GM21526 (cell line): ENCODE data around the gene PEX19.

Source experiments
- ATAC-seq: cut with Tn5 transposase; IDR thresholded peaks from one replicate; pipeline ENCODE4 v1.9.1; 2021; ENCODE audit warnings: moderate library complexity; ENCODE audit not compliant: unreplicated experiment, low FRiP score

Gene PEX19

DNA sequence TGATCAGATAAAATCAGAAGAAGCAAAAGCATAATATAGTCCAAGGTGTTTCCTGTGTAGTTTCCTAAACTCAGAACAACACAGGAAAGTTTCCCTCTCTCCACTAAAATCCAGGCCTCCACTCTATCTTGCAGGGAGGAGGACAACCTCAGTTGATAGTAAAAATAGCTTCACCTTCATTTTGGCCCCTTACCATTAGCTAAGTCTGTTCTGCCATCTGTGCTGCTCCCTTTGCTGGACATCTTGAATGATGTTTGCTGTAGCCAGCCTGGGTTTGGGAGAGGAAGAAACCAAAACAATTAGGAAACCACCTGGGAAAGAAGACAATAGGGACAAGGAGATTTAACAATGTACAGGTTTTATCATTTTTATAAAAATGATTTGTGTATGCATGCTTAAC lies 41.2 kb downstream of the PEX19 start:
- ATAC-seq: no peak

DNA sequence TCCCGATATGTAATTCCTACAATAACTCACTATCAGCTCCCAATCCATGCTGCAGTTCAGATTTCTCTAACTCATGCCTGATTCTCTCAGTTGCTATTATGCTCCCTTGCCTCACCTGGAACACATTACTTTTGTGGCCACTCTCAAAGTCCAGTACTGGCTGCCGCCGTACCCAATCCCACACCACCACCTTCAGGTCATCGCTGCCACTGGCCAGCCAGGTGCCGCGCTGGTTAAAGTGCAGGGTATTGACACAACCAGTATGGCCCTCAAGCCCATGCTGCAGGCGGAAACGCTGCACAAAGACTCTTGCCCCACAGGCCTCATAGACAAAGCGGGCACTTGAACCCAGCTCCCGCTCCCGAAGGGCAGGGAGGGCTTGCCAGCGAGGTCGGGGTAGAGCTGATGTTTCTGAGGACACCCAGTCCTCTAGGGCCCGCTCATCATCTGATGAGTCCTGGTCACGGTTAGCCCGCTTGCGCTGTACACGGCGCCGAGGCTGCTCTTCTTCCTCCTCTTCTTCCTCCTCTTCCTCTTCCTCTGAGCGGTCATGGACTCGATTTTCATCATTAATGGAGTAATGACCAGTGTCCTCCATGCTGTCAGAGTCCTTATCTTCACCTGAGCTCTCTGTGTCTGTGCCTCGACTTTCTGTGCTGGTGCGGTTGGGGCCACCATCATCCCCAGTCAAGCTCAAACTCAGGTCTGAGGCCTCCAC lies 45.2 kb downstream of the PEX19 start:
- no peak for ATAC-seq

DNA sequence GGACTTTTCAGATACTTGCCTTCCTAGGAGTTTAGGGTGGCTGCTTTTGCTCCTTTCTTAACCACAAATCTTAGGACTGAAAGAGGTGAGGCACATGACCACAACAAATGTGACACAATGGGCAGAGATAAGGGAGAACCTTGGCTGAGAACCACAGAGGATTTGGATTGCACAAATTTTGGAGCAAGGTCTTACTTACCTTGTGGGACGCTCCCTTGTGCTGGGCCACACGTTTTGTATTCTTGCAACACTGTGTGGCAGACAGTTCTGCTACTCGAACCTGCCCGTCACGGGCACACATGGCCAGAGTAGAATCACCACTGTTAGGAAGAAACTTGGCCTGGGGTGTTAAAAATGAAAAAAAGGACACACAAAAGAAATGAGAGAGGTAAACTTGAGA lies 46.5 kb downstream of the PEX19 start:
- no peak for ATAC-seq

DNA sequence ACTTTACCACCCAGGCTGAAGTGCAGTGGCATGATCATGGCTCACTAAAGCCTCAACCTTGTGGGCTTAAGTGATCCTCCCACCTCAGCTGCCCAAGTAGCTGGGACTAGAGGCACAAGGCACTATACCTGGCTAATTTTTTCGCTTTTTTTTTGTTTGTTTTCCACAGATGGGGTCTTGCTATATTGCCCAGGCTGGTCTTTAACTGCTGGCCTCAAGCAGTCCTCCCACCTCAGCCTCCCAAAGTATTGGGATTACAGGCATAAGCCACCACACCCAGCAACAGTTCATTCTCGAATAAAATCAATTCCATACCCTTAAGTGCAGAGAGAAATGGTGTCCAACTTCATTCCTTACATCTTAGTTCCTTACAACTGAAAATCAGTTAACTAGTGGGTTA lies 47.4 kb downstream of the PEX19 start:
- ATAC-seq: no peak

DNA sequence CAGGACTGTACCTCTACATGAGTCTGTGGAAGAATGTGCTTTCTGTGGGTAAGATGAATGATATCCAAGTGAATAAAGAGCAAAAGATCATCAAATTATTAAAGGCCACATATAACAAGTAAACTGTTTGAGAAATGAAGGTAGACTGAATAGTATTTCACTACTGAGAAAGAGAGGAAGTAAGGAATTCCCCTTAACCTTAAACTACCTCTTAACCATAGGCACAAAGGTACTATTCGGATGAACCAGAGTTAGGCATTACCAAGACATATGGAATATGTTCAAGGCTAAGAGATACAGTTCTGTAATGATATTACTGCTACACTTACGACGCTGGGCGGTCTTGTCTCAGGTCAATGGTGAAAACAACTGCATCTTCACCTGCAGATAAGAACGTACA lies 48.1 kb downstream of the PEX19 start:
- ATAC-seq: no peak

DNA sequence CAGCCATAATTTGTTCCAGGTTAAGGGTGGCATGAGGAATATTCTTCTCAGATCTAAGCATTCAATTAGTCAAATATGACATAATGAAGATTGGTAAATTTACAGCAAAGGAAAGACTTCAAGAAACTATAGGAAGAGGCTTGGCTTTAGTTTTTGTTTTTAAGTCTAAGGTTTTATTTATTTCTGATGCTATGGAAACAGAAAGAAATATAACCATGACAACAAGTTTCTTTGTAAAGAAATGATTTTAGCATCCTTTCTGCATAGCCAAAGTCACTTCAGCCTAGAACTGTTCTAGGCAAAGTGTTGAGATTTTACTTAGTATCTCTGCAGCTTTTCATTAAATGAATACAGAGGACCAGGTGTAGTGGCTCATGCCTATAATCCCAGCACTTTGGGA lies 52.0 kb downstream of the PEX19 start:
- no peak for ATAC-seq

DNA sequence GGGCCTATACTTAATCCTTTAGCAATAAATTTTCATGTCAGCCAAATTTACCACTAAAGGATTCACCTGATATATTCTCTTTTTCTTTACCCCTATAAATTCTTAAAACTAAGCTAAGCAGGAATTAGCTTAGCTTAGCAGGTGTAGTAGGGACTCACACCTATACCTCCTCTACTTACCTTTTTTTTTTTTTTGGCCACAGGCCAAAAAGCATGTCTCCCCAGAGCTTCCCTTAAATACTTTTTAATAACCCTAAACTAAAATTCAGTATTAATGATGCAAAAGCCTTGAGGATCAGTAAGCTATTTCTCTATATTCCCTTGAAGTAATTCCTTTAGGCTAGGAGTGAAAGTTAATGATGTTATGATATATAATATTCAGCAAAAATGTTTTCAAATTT lies 56.5 kb downstream of the PEX19 start:
- no peak for ATAC-seq

DNA sequence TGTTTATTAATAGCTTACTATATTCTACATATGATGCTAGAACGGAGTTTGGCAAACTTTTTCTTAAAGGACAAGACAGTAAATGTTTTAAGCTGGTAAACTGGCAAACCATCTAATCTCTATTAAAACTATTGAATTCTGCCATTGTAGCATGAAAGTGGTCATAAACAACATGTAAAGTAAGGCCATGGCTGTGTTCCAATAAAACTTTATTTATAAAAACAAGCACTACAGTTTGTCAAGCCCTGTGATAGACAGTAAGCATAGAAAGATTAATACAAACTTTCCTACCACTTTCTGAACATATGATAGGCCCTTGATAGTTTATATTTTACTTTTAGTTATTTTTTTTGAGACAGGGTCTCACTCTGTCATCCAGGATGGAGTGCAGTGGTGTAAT lies 57.4 kb downstream of the PEX19 start:
- ATAC-seq: no peak

DNA sequence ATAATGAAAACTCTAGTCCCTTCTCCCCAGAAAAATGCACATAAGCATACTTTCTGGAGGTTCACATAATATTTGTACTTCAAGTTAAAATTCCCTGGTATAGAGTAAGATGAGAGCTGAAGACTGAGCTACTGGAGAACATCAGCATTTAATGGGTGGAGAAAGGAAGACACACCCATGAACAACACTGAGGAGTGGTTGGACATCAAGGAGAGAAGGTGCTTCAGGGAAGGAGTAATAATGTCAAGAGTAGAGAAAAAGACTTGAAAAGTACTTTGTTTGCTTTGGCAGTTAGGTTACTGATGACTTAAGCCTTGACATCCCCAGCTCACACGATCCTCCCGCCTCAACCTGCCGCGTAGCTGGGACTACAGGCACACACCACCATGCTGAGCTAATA lies 57.9 kb downstream of the PEX19 start:
- no peak for ATAC-seq
